GM19035 (cell line): Measurements from ENCODE around the gene FNDC3B.

Experiments
- ATAC-seq: cut with Tn5 transposase; IDR thresholded peaks from one replicate; pipeline ENCODE4 v1.9.1; 2021; ENCODE audit not compliant: unreplicated experiment

The FNDC3B gene

GRCh38 chr3:172411478-172411947 is 372.1 kb downstream of the FNDC3B start:
- no peak for ATAC-seq

GRCh38 chr3:172415323-172415722 is 375.9 kb downstream of the FNDC3B start:
- ATAC-seq, result no peak

GRCh38 chr3:172437713-172438112 is 398.3 kb downstream of the FNDC3B start:
- ATAC-seq, result no peak

GRCh38 chr3:172438186-172438585 is 398.8 kb downstream of the FNDC3B start:
- ATAC-seq, result no peak

- ATAC-seq, result no peak
Measured at GRCh38 chr3:172441581-172441980, 402.2 kb downstream of the FNDC3B start.

GRCh38 chr3:172442606-172443005 is 403.2 kb downstream of the FNDC3B start:
- no peak for ATAC-seq

GRCh38 chr3:172444821-172445220 is 405.4 kb downstream of the FNDC3B start:
- ATAC-seq, result no peak

GRCh38 chr3:172446198-172446597 is 406.8 kb downstream of the FNDC3B start:
- no peak for ATAC-seq

GRCh38 chr3:172447611-172448579 is 408.5 kb downstream of the FNDC3B start, which contains the start of gene GHSR:
Gene GHSR, minus strand, starts transcription at chr3:172448456. Its CDS starts 43 bp downstream, at chr3:172448413.
- no peak for ATAC-seq

- no peak for ATAC-seq
Measured at GRCh38 chr3:172448661-172449465, 409.5 kb downstream of the FNDC3B start.

GRCh38 chr3:172449466-172450149 is 410.2 kb downstream of the FNDC3B start:
- ATAC-seq, result no peak
